Keratinocyte (primary cell): ENCODE data around the gene GP1BB.

ENCODE experiments used
- CTCF ChIP-seq, 3 experiments: IDR thresholded peaks in 1 of 3; conservative IDR thresholded peaks in 1 of 3; optimal IDR thresholded peaks in 1 of 3; 2 replicates in 2 of 3; 3 replicates in 1 of 3; pipeline versions ENCODE3 to v1.5.1; 2011; ENCODE audit warnings: low read length in 3 of 3, mild to moderate bottlenecking in 3 of 3, moderate library complexity in 2 of 3, control low read depth in 1 of 3, inconsistent platforms in 1 of 3; ENCODE audit not compliant: insufficient read depth in 2 of 3; ENCODE audit errors: extremely low read depth in 1 of 3
- EZH2 ChIP-seq: IDR thresholded peaks from one replicate; pipeline ENCODE4 v1.6.1; 2012; ENCODE audit warnings: inconsistent platforms, mild to moderate bottlenecking, low read length, moderate library complexity

- TF ChIP-seq CTCF (optimal IDR thresholded peaks at IDR 0.05 in 1 of 3, IDR thresholded peaks at IDR 0.05 in 1 of 3, conservative IDR thresholded peaks at IDR 0.05 in 1 of 3; ENCODE audit: extremely low read depth in 1 of 3, insufficient read depth in 2 of 3, low read length in 3 of 3), result no peak
- no peak for TF ChIP-seq EZH2
Observed at GRCh38 chr22:19696504-19697276, 26.6 kb upstream of the GP1BB start.
